Skeletal muscle satellite cell (primary cell): ENCODE data around the gene AGFG2.
"Not testable (repeated sequence)": the region's sequence is repeated elsewhere in the genome, so short reads cannot be mapped to it uniquely, and the experiment has no call there.

Experiments used
- H3K27me3 ChIP-seq: 2 replicates; pipeline ENCODE4 v1.7.0; 2013; ENCODE audit warnings: low read length; ENCODE audit not compliant: control insufficient read depth, insufficient read depth
- H3K36me3 ChIP-seq: 2 replicates; pipeline ENCODE4 v1.7.0; 2013; ENCODE audit warnings: mild to moderate bottlenecking, control low read depth, low read length; ENCODE audit not compliant: insufficient read depth
- H3K4me1 ChIP-seq: 2 replicates; pipeline ENCODE4 v1.7.0; 2013; ENCODE audit warnings: low read length; ENCODE audit not compliant: control insufficient read depth, insufficient read depth
- H3K4me2 ChIP-seq: 2 replicates; pipeline ENCODE4 v1.7.0; 2013; ENCODE audit warnings: mild to moderate bottlenecking, low read length
- H3K4me3 ChIP-seq: 2 replicates; pipeline ENCODE4 v1.7.0; 2013; ENCODE audit warnings: low read length
- H3K9ac ChIP-seq: 2 replicates; pipeline ENCODE4 v1.7.0; 2013; ENCODE audit warnings: mild to moderate bottlenecking, low read depth, low read length, moderate library complexity
- H3K9me3 ChIP-seq: replicated peaks from 2 replicates; pipeline ENCODE4 v1.7.0; 2013; ENCODE audit warnings: mild to moderate bottlenecking, control low read depth, low read length

AGFG2 gene

GRCh38 chr7:100523192-100523591 is 15.8 kb upstream of the AGFG2 start:
- H3K9ac ChIP-seq, H3K4me1 ChIP-seq, H3K4me2 ChIP-seq: not testable (repeated sequence)

GRCh38 chr7:100528108-100528866 is 10.7 kb upstream of the AGFG2 start:
- H3K9ac ChIP-seq = not testable (repeated sequence)

More at GRCh38 chr7:100523192-100523591, 15.8 kb upstream of the AGFG2 start:
- H3K9me3 ChIP-seq, H3K36me3 ChIP-seq, H3K27me3 ChIP-seq, H3K4me3 ChIP-seq: not testable (repeated sequence)

GRCh38 chr7:100532165-100533022 is 6.6 kb upstream of the AGFG2 start:
- Histone ChIP-seq H3K36me3 (no peaks in the 10 kb centered on the region), H3K4me1 (peaks cover under 1% of the 10 kb centered on the region), H3K4me2 (no peak overlapping the region), H3K27me3 (peaks cover 12% of the 10 kb centered on the region), H3K9me3 (no peaks in the 10 kb centered on the region), H3K9ac (no peak overlapping the region), H3K4me3 (no peak overlapping the region)

More at GRCh38 chr7:100528108-100528866, 10.7 kb upstream of the AGFG2 start:
- H3K36me3 ChIP-seq, H3K27me3 ChIP-seq, H3K4me1 ChIP-seq, H3K4me3 ChIP-seq, H3K4me2 ChIP-seq, H3K9me3 ChIP-seq: not testable (repeated sequence)

- not testable (repeated sequence) for H3K9ac ChIP-seq, H3K9me3 ChIP-seq, H3K4me3 ChIP-seq, H3K36me3 ChIP-seq, H3K4me2 ChIP-seq
- Histone ChIP-seq H3K4me1 (peaks cover 11% of the 10 kb centered on the region), H3K27me3 (peaks cover 12% of the 10 kb centered on the region)
Measured at GRCh38 chr7:100535982-100536381, 3.0 kb upstream of the AGFG2 start.

- H3K9ac ChIP-seq, H3K9me3 ChIP-seq, H3K36me3 ChIP-seq, H3K4me3 ChIP-seq, H3K4me2 ChIP-seq: not testable (repeated sequence)
- H3K27me3 ChIP-seq = peaks cover 12% of the 10 kb centered on the region
- H3K4me1 ChIP-seq = peaks cover 14% of the 10 kb centered on the region
Measured at GRCh38 chr7:100536695-100537094, 2.3 kb upstream of the AGFG2 start.

- peak overlapping the region; percentile 63 for H3K4me3 ChIP-seq
- H3K9ac ChIP-seq = no peak overlapping the region
- H3K4me1 ChIP-seq = peaks cover 21% of the 10 kb centered on the region
- H3K4me2 ChIP-seq = peak overlapping the region; percentile 85
- peaks cover 7% of the 10 kb centered on the region for H3K27me3 ChIP-seq
- H3K36me3 ChIP-seq = no peaks in the 10 kb centered on the region
- no peaks in the 10 kb centered on the region for H3K9me3 ChIP-seq
Measured at GRCh38 chr7:100538348-100538653, 702 bp upstream of the AGFG2 start.

GRCh38 chr7:100539436-100540006 is 518 bp downstream of the AGFG2 start:
- H3K4me1 ChIP-seq = peaks cover 33% of the 10 kb centered on the region
- no peaks in the 10 kb centered on the region for H3K9me3 ChIP-seq
- H3K27me3 ChIP-seq = no peaks in the 10 kb centered on the region
- peak overlapping the region; percentile 79 for H3K4me3 ChIP-seq
- no peaks in the 10 kb centered on the region for H3K36me3 ChIP-seq
- peak overlapping the region; percentile 62 for H3K9ac ChIP-seq
- peak overlapping the region; percentile 83 for H3K4me2 ChIP-seq

- H3K36me3 ChIP-seq = no peaks in the 10 kb centered on the region
- no peaks in the 10 kb centered on the region for H3K27me3 ChIP-seq
- no peaks in the 10 kb centered on the region for H3K9me3 ChIP-seq
- H3K9ac ChIP-seq = peak overlapping the region; percentile 53
- peaks cover 40% of the 10 kb centered on the region for H3K4me1 ChIP-seq
- H3K4me2 ChIP-seq = peak overlapping the region; percentile 83
- peak overlapping the region; percentile 79 for H3K4me3 ChIP-seq
Measured at GRCh38 chr7:100540073-100540723, 1.2 kb downstream of the AGFG2 start.

- not testable (repeated sequence) for H3K27me3 ChIP-seq, H3K4me2 ChIP-seq, H3K9me3 ChIP-seq, H3K36me3 ChIP-seq, H3K9ac ChIP-seq, H3K4me3 ChIP-seq
- peaks cover 49% of the 10 kb centered on the region for H3K4me1 ChIP-seq
Measured at GRCh38 chr7:100541309-100541708, 2.3 kb downstream of the AGFG2 start.

GRCh38 chr7:100543586-100543985 is 4.6 kb downstream of the AGFG2 start:
- no peaks in the 10 kb centered on the region for H3K36me3 ChIP-seq
- peaks cover 66% of the 10 kb centered on the region for H3K4me1 ChIP-seq
- no peak overlapping the region for H3K9ac ChIP-seq
- H3K4me2 ChIP-seq = peak overlapping the region; percentile 3
- H3K27me3 ChIP-seq = no peaks in the 10 kb centered on the region
- H3K4me3 ChIP-seq = no peak overlapping the region
- H3K9me3 ChIP-seq = no peaks in the 10 kb centered on the region

- H3K4me3 ChIP-seq = no peak overlapping the region
- no peak overlapping the region for H3K9ac ChIP-seq
- H3K27me3 ChIP-seq = no peaks in the 10 kb centered on the region
- H3K4me1 ChIP-seq = peaks cover 69% of the 10 kb centered on the region
- peaks cover 3% of the 10 kb centered on the region for H3K36me3 ChIP-seq
- no peak overlapping the region for H3K4me2 ChIP-seq
- H3K9me3 ChIP-seq = no peaks in the 10 kb centered on the region
Measured at GRCh38 chr7:100544386-100544785, 5.4 kb downstream of the AGFG2 start.
